HG02973 (cell line): Measurements from ENCODE around the gene DMTF1.

Source experiments
- ATAC-seq: cut with Tn5 transposase; IDR thresholded peaks from one replicate; pipeline ENCODE4 v1.9.1; 2021; ENCODE audit warnings: moderate library complexity; ENCODE audit not compliant: unreplicated experiment

Gene DMTF1

GRCh38 chr7:87146740-87147386, 5.4 kb upstream of the DMTF1 start:
- ATAC-seq: no peak

- ATAC-seq: no peak
These were observed 4.8 kb upstream of the DMTF1 start for GRCh38 chr7:87147500-87147899.

- no peak for ATAC-seq
These were observed 3.8 kb upstream of the DMTF1 start for GRCh38 chr7:87148332-87148955.

GRCh38 chr7:87151002-87151728, 1.1 kb upstream of the DMTF1 start:
- ATAC-seq: no peak

- ATAC-seq: peak; percentile 4
These were observed 533 bp upstream of the DMTF1 start for GRCh38 chr7:87151729-87152111.

GRCh38 chr7:87152897-87153641, 816 bp downstream of the DMTF1 start:
- ATAC-seq: peak; percentile 13

GRCh38 chr7:87154166-87154565, 1.9 kb downstream of the DMTF1 start:
- ATAC-seq: no peak

GRCh38 chr7:87154569-87154968, 2.3 kb downstream of the DMTF1 start:
- no peak for ATAC-seq

- ATAC-seq: no peak
These were observed 3.5 kb downstream of the DMTF1 start for GRCh38 chr7:87155788-87156187.

GRCh38 chr7:87156709-87157108, 4.5 kb downstream of the DMTF1 start:
- ATAC-seq: no peak

GRCh38 chr7:87159538-87159937, 7.3 kb downstream of the DMTF1 start:
- no peak for ATAC-seq

- no peak for ATAC-seq
These were observed 12.2 kb downstream of the DMTF1 start for GRCh38 chr7:87164433-87164832.

- no peak for ATAC-seq
These were observed 18.6 kb downstream of the DMTF1 start for GRCh38 chr7:87170828-87171227.

- no peak for ATAC-seq
These were observed 19.2 kb downstream of the DMTF1 start for GRCh38 chr7:87171282-87171934.

GRCh38 chr7:87173471-87173870, 21.2 kb downstream of the DMTF1 start:
- no peak for ATAC-seq

- ATAC-seq: no peak
These were observed 26.1 kb downstream of the DMTF1 start for GRCh38 chr7:87178320-87178719.

GRCh38 chr7:87179180-87179579, 26.9 kb downstream of the DMTF1 start:
- no peak for ATAC-seq

- no peak for ATAC-seq
These were observed 34.9 kb downstream of the DMTF1 start for GRCh38 chr7:87187120-87187519.

GRCh38 chr7:87188930-87189329, 36.7 kb downstream of the DMTF1 start:
- no peak for ATAC-seq

- ATAC-seq: no peak
These were observed 38.5 kb downstream of the DMTF1 start for GRCh38 chr7:87190783-87191182.
